Activated CD8-positive, alpha-beta memory T cell treated with anti-CD3 and anti-CD28 coated beads for 4 hours (primary cell): Measurements from ENCODE around the gene TMEM147.

ENCODE experiments used
- DNase-seq, 2 donors: peaks; one replicate each; pipeline ENCODE4 v3.0.0-alpha.2; 2020; ENCODE audit warnings: low read depth in 2 of 2

The TMEM147 gene

GRCh38 chr19:35545001-35545854, at the start of gene TMEM147:
Gene TMEM147, plus strand, starts transcription at chr19:35545626. Its CDS starts 114 bp downstream, at chr19:35545740.
- peak; percentile 67 to 71 for DNase-seq

- DNase-seq = no peak
Measured at GRCh38 chr19:35497406-35497805, 48.0 kb upstream of the TMEM147 start.

GRCh38 chr19:35498220-35498619, 47.2 kb upstream of the TMEM147 start:
- DNase-seq = no peak

GRCh38 chr19:35498984-35499527, 46.4 kb upstream of the TMEM147 start:
- DNase-seq = no peak

GRCh38 chr19:35500611-35501010, 44.8 kb upstream of the TMEM147 start:
- no peak for DNase-seq

GRCh38 chr19:35501684-35502083, 43.7 kb upstream of the TMEM147 start:
- no peak for DNase-seq

GRCh38 chr19:35502751-35503150, 42.7 kb upstream of the TMEM147 start:
- DNase-seq = no peak

- DNase-seq = no peak
Measured at GRCh38 chr19:35506011-35506410, 39.4 kb upstream of the TMEM147 start.

GRCh38 chr19:35507561-35507960, 37.9 kb upstream of the TMEM147 start:
- no peak for DNase-seq

GRCh38 chr19:35508129-35508528, 37.3 kb upstream of the TMEM147 start:
- no peak for DNase-seq

GRCh38 chr19:35509018-35509652, 36.3 kb upstream of the TMEM147 start:
- no peak for DNase-seq

GRCh38 chr19:35509861-35510625, 35.4 kb upstream of the TMEM147 start:
- DNase-seq = peak; percentile 25 to 38

GRCh38 chr19:35510626-35510964, 34.8 kb upstream of the TMEM147 start:
- DNase-seq = no peak

GRCh38 chr19:35511337-35511736, 34.1 kb upstream of the TMEM147 start:
- no peak for DNase-seq

GRCh38 chr19:35512831-35513627, 32.4 kb upstream of the TMEM147 start:
- no peak for DNase-seq

GRCh38 chr19:35513628-35514281, 31.7 kb upstream of the TMEM147 start, which contains the start of gene DMKN:
Gene DMKN, minus strand, starts transcription at chr19:35513649. Its CDS starts 174 bp downstream, at chr19:35513475.
- no peak for DNase-seq

- no peak for DNase-seq
Measured at GRCh38 chr19:35514282-35514809, 31.1 kb upstream of the TMEM147 start.

GRCh38 chr19:35516310-35516709, 29.1 kb upstream of the TMEM147 start:
- DNase-seq = no peak

GRCh38 chr19:35517342-35517741, 28.1 kb upstream of the TMEM147 start:
- DNase-seq = no peak

- DNase-seq = no peak
Measured at GRCh38 chr19:35518313-35518712, 27.1 kb upstream of the TMEM147 start.
